ENCODE results near the gene ELMO1.

ELMO1 gene

GRCh38 chr7:37076668-37077067 lies 372.0 kb downstream of the ELMO1 start:
- no peaks in the 10 kb centered on the region for H3K9me3 ChIP-seq (ENCODE audit: insufficient read depth, low read length, severe bottlenecking)
- no peak overlapping the region for H3K4me3 ChIP-seq (ENCODE audit: low read depth in 1 of 2, low read length in 2 of 2)
- no peaks in the 10 kb centered on the region for H3K79me2 ChIP-seq (ENCODE audit: insufficient read depth, low read length)
- no peaks in the 10 kb centered on the region for H4K20me1 ChIP-seq (ENCODE audit: insufficient read depth, low read length)
- no peaks in the 10 kb centered on the region for H3K4me1 ChIP-seq (ENCODE audit: insufficient read depth, low read length)
- no peak overlapping the region for H3K27ac ChIP-seq (ENCODE audit: low read length)
- ATAC-seq (ENCODE audit: insufficient read depth, low read depth) (no peak), DNase-seq (no peak)
- H3K27me3 ChIP-seq (ENCODE audit: insufficient read depth, low read length, poor library complexity) = no peaks in the 10 kb centered on the region
- TF ChIP-seq CTCF (IDR thresholded peaks at IDR 0.05; ENCODE audit: borderline replicate concordance, extremely low read depth, low read length, poor library complexity, severe bottlenecking) = no peak
- no peak for TF ChIP-seq EZH2 (IDR thresholded peaks at IDR 0.05; ENCODE audit: borderline replicate concordance, low read depth, low read length, severe bottlenecking)
- no peak overlapping the region for H3K4me2 ChIP-seq (ENCODE audit: insufficient read depth, low read length)
- H3K9ac ChIP-seq (ENCODE audit: low read depth, low read length) = no peak overlapping the region
- H2AFZ ChIP-seq (ENCODE audit: low read depth, low read length) = no peak overlapping the region
- peaks cover 11% of the 10 kb centered on the region; the same call in 1 of the 2 replicates for H3K36me3 ChIP-seq (ENCODE audit: insufficient read depth, low read length)

- DNase-seq = no peak
- Histone ChIP-seq H2AFZ (ENCODE audit: low read depth, low read length) (no peak overlapping the region), H4K20me1 (ENCODE audit: insufficient read depth, low read length) (no peaks in the 10 kb centered on the region), H3K9me3 (ENCODE audit: insufficient read depth, low read length, severe bottlenecking) (no peaks in the 10 kb centered on the region), H3K27me3 (ENCODE audit: insufficient read depth, low read length, poor library complexity) (no peaks in the 10 kb centered on the region), H3K9ac (ENCODE audit: low read depth, low read length) (no peak overlapping the region), H3K79me2 (ENCODE audit: insufficient read depth, low read length) (no peaks in the 10 kb centered on the region), H3K36me3 (ENCODE audit: insufficient read depth, low read length) (peaks cover 12% of the 10 kb centered on the region; the same call in 1 of the 2 replicates), H3K4me2 (ENCODE audit: insufficient read depth, low read length) (no peak overlapping the region), H3K27ac (ENCODE audit: low read length) (no peak overlapping the region), H3K4me1 (ENCODE audit: insufficient read depth, low read length) (no peaks in the 10 kb centered on the region), H3K4me3 (ENCODE audit: low read depth in 1 of 2, low read length in 2 of 2) (no peak overlapping the region)
- TF ChIP-seq EZH2 (IDR thresholded peaks at IDR 0.05; ENCODE audit: borderline replicate concordance, low read depth, low read length, severe bottlenecking) (no peak), CTCF (IDR thresholded peaks at IDR 0.05; ENCODE audit: borderline replicate concordance, extremely low read depth, low read length, poor library complexity, severe bottlenecking) (no peak)
- ATAC-seq (ENCODE audit: insufficient read depth, low read depth) = no peak
These were observed 374.3 kb downstream of the ELMO1 start for GRCh38 chr7:37074370-37074769.

GRCh38 chr7:37071124-37071523 lies 377.5 kb downstream of the ELMO1 start:
- ATAC-seq (ENCODE audit: insufficient read depth, low read depth) = no peak
- Histone ChIP-seq H3K9ac (ENCODE audit: low read depth, low read length) (no peak overlapping the region), H3K27ac (ENCODE audit: low read length) (no peak overlapping the region), H3K4me1 (ENCODE audit: insufficient read depth, low read length) (no peaks in the 10 kb centered on the region), H3K4me3 (ENCODE audit: low read depth in 1 of 2, low read length in 2 of 2) (no peak overlapping the region), H4K20me1 (ENCODE audit: insufficient read depth, low read length) (no peaks in the 10 kb centered on the region), H3K9me3 (ENCODE audit: insufficient read depth, low read length, severe bottlenecking) (no peaks in the 10 kb centered on the region), H3K36me3 (ENCODE audit: insufficient read depth, low read length) (0 out of 2 replicates have a peak, but pooled peaks cover 5% of the 10 kb centered on the region), H3K79me2 (ENCODE audit: insufficient read depth, low read length) (no peaks in the 10 kb centered on the region), H3K4me2 (ENCODE audit: insufficient read depth, low read length) (no peak overlapping the region), H2AFZ (ENCODE audit: low read depth, low read length) (no peak overlapping the region), H3K27me3 (ENCODE audit: insufficient read depth, low read length, poor library complexity) (no peaks in the 10 kb centered on the region)
- no peak for DNase-seq
- TF ChIP-seq CTCF (IDR thresholded peaks at IDR 0.05; ENCODE audit: borderline replicate concordance, extremely low read depth, low read length, poor library complexity, severe bottlenecking) = no peak
- no peak for TF ChIP-seq EZH2 (IDR thresholded peaks at IDR 0.05; ENCODE audit: borderline replicate concordance, low read depth, low read length, severe bottlenecking)

GRCh38 chr7:37070471-37070870 lies 378.2 kb downstream of the ELMO1 start:
- no peaks in the 10 kb centered on the region for H3K9me3 ChIP-seq (ENCODE audit: insufficient read depth, low read length, severe bottlenecking)
- H3K4me3 ChIP-seq (ENCODE audit: low read depth in 1 of 2, low read length in 2 of 2) = no peak overlapping the region
- DNase-seq (no peak), ATAC-seq (ENCODE audit: insufficient read depth, low read depth) (no peak)
- no peak overlapping the region for H3K27ac ChIP-seq (ENCODE audit: low read length)
- H3K36me3 ChIP-seq (ENCODE audit: insufficient read depth, low read length) = 0 out of 2 replicates have a peak, but pooled peaks cover 5% of the 10 kb centered on the region
- H3K4me1 ChIP-seq (ENCODE audit: insufficient read depth, low read length) = no peaks in the 10 kb centered on the region
- no peak overlapping the region for H2AFZ ChIP-seq (ENCODE audit: low read depth, low read length)
- no peak overlapping the region for H3K4me2 ChIP-seq (ENCODE audit: insufficient read depth, low read length)
- no peaks in the 10 kb centered on the region for H4K20me1 ChIP-seq (ENCODE audit: insufficient read depth, low read length)
- H3K9ac ChIP-seq (ENCODE audit: low read depth, low read length) = no peak overlapping the region
- H3K27me3 ChIP-seq (ENCODE audit: insufficient read depth, low read length, poor library complexity) = no peaks in the 10 kb centered on the region
- TF ChIP-seq CTCF (IDR thresholded peaks at IDR 0.05; ENCODE audit: borderline replicate concordance, extremely low read depth, low read length, poor library complexity, severe bottlenecking) = no peak
- TF ChIP-seq EZH2 (IDR thresholded peaks at IDR 0.05; ENCODE audit: borderline replicate concordance, low read depth, low read length, severe bottlenecking) = no peak
- no peaks in the 10 kb centered on the region for H3K79me2 ChIP-seq (ENCODE audit: insufficient read depth, low read length)

Measured in DND-41 (cell line).